SU-DHL-6 (cell line): ENCODE results near the gene FNIP2.

ENCODE experiments used
- H2AFZ ChIP-seq: fragments of 200-600 bp; sonication (generic); 2 replicates; pipeline ENCODE4 v1.6.1; 2014; ENCODE audit warnings: low read depth, mild to moderate bottlenecking, moderate library complexity, mixed read lengths, antibody characterized with exemption, low read length; ENCODE audit not compliant: severe bottlenecking
- H3F3A ChIP-seq: fragments of 200-600 bp; shearing (Covaris generic); 2 replicates; pipeline ENCODE4 v1.6.0; 2016; ENCODE audit warnings: antibody characterized with exemption, mild to moderate bottlenecking; ENCODE audit not compliant: insufficient read depth
- H3K27ac ChIP-seq: fragments of 200-600 bp; sonication (generic); 2 replicates; pipeline ENCODE4 v1.5.1; 2016; ENCODE audit warnings: low read depth, mild to moderate bottlenecking, low read length, moderate library complexity, mixed read lengths
- H3K27me3 ChIP-seq: fragments of 200-600 bp; sonication (generic), shearing (Covaris generic); 2 replicates; pipeline ENCODE4 v1.6.0; 2014; ENCODE audit warnings: mild to moderate bottlenecking, low read length
- H3K36me3 ChIP-seq: fragments of 200-600 bp; sonication (generic); 2 replicates; pipeline ENCODE4 v1.6.1; 2014; ENCODE audit warnings: mild to moderate bottlenecking, low read length, mixed read lengths
- H3K4me2 ChIP-seq: fragments of 300-600, 200-600 bp; shearing (Covaris generic), sonication (generic); 2 replicates; pipeline ENCODE4 v1.6.0; 2014; ENCODE audit warnings: low read length, low read depth, mild to moderate bottlenecking; ENCODE audit not compliant: poor library complexity, severe bottlenecking
- H3K4me3 ChIP-seq: fragments of 200-600 bp; sonication (generic); 2 replicates; pipeline ENCODE4 v1.5.1; 2014; ENCODE audit warnings: antibody characterized with exemption, low read length, mild to moderate bottlenecking, mixed read lengths; ENCODE audit not compliant: insufficient read depth, poor library complexity, severe bottlenecking
- H3K79me2 ChIP-seq: fragments of 200-600 bp; sonication (generic); 2 replicates; pipeline ENCODE4 v1.6.1; 2014; ENCODE audit warnings: mild to moderate bottlenecking, low read length, moderate library complexity; ENCODE audit not compliant: insufficient read depth
- H3K9ac ChIP-seq: fragments of 200-600 bp; sonication (generic); 2 replicates; pipeline ENCODE4 v1.7.0; 2014; ENCODE audit warnings: mild to moderate bottlenecking, low read length
- H3K9me2 ChIP-seq: fragments of 200-600 bp; sonication (generic); replicated peaks from 2 replicates; pipeline ENCODE4 v1.6.1; 2014; ENCODE audit warnings: low read length; ENCODE audit not compliant: insufficient read depth
- H3K9me3 ChIP-seq: fragments of 200-600 bp; sonication (generic); 2 replicates; pipeline ENCODE4 v1.6.1; 2014; ENCODE audit warnings: low read length, mixed read lengths; ENCODE audit not compliant: insufficient read depth
- H4K20me1 ChIP-seq: fragments of 200-600 bp; sonication (generic); 2 replicates; pipeline ENCODE4 v1.6.1; 2014; ENCODE audit warnings: low read depth, mild to moderate bottlenecking, antibody characterized with exemption, low read length, moderate library complexity, mixed read lengths
- CTCF ChIP-seq: fragments of 200-600 bp; sonication (generic); IDR thresholded peaks from one replicate; pipeline ENCODE4 v1.5.1; 2017; ENCODE audit warnings: antibody characterized with exemption, mild to moderate bottlenecking, low read length, moderate library complexity; ENCODE audit not compliant: insufficient read depth, poor library complexity, severe bottlenecking
- EZH2phosphoT487 ChIP-seq: fragments of 200-600 bp; sonication (generic), shearing (Covaris generic); conservative IDR thresholded peaks from 2 replicates; pipeline ENCODE4 v1.6.1; 2018; ENCODE audit warnings: mild to moderate bottlenecking, antibody characterized with exemption, low read length, moderate library complexity, mixed read lengths

Gene FNIP2

GRCh38 chr4:158885564-158885963, 116.7 kb downstream of the FNIP2 start:
- Histone ChIP-seq H3K4me2 (no peak overlapping the region), H3F3A (no peaks in the 10 kb centered on the region), H3K27ac (no peak overlapping the region), H3K79me2 (no peaks in the 10 kb centered on the region), H2AFZ (no peak overlapping the region), H3K27me3 (no peaks in the 10 kb centered on the region), H3K9ac (no peak overlapping the region), H3K9me3 (no peaks in the 10 kb centered on the region), H4K20me1 (no peaks in the 10 kb centered on the region), H3K36me3 (no peaks in the 10 kb centered on the region), H3K9me2 (no peaks in the 10 kb centered on the region), H3K4me3 (no peak overlapping the region)
- TF ChIP-seq CTCF (no peak), EZH2phosphoT487 (no peak)

DNA sequence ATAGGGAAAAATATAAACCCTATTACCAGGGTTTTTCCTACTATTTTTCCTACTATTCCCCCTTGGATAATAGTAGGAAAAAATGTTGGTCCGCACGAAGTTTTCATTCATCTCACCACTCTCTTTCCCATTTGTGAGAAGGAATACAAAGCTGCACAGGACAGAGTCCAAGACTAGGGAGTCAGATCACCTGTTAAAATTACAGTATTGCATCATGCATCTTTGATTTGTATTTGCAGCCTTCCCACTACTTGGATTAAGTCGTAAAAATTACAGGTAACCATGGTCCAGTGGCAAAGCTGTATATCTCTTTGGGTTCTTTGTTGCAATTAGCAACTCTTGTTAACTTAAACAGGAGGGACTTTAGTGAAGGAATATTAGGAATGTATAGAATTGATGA, 121.5 kb downstream of the FNIP2 start:
- Histone ChIP-seq H3K27ac (no peak overlapping the region), H2AFZ (no peak overlapping the region), H3K79me2 (no peaks in the 10 kb centered on the region), H3K9me3 (no peaks in the 10 kb centered on the region), H3K27me3 (no peaks in the 10 kb centered on the region), H3K4me3 (no peak overlapping the region), H3K36me3 (no peaks in the 10 kb centered on the region), H3K9me2 (no peaks in the 10 kb centered on the region), H3K4me2 (no peak overlapping the region), H4K20me1 (no peaks in the 10 kb centered on the region), H3K9ac (no peak overlapping the region), H3F3A (no peaks in the 10 kb centered on the region)
- TF ChIP-seq CTCF, result no peak
- no peak for TF ChIP-seq EZH2phosphoT487

GRCh38 chr4:158891256-158891655, 122.4 kb downstream of the FNIP2 start:
- H3K27ac ChIP-seq, result no peak overlapping the region
- H4K20me1 ChIP-seq, result no peaks in the 10 kb centered on the region
- H3K79me2 ChIP-seq, result no peaks in the 10 kb centered on the region
- no peaks in the 10 kb centered on the region for H3F3A ChIP-seq
- H3K9me3 ChIP-seq, result no peaks in the 10 kb centered on the region
- H3K27me3 ChIP-seq, result no peaks in the 10 kb centered on the region
- no peak overlapping the region for H3K4me3 ChIP-seq
- H3K36me3 ChIP-seq, result no peaks in the 10 kb centered on the region
- TF ChIP-seq CTCF (no peak), EZH2phosphoT487 (no peak)
- no peaks in the 10 kb centered on the region for H3K9me2 ChIP-seq
- no peak overlapping the region for H2AFZ ChIP-seq
- no peak overlapping the region for H3K4me2 ChIP-seq
- H3K9ac ChIP-seq, result no peak overlapping the region
